HG03139 (cell line): ENCODE measurements around the gene NMNAT2.
"Not testable (repeated sequence)": the region's sequence is repeated elsewhere in the genome, so short reads cannot be mapped to it uniquely, and the experiment has no call there.

Source experiments
- ATAC-seq: cut with Tn5 transposase; IDR thresholded peaks from one replicate; pipeline ENCODE4 v1.9.1; 2021; ENCODE audit not compliant: unreplicated experiment

The NMNAT2 gene

DNA sequence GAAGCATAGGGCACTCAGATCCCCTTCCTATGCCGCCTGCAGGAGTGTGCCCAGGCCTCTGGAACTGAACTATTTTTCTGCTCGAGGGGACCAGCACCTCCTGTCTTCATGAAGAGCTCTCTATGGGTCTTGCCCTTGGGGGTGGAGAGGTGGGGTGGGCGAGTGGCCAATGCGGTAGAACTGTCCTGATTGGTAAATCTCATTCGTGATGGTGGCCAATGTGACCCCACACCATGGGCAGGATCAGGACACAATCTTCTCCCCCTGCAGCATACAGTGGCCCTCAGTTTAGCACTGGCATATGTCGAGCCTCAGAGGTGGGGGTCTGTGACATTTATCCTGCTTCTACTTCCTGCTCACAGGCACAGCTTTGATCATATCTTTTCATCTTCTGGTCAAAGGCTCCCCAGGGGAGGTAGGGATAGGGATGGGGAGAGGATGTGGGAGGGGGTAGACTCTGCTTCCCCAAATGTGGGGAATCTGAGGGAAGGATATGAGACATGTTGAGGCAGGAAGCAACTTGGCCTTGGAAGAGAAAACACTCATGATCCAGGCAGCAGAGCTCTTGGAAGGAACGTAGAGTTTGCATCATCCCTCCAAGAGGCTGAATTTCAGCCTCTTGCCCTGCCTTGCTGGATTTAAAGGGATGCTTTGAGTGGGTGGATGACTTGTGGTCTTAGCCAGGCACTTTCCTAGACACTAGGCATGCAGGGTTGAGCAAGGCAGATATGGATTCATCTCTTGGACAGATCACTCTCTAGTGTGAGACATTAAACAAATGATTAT is 150.3 kb downstream of the NMNAT2 start:
- ATAC-seq = no peak

- ATAC-seq = no peak
Measured at GRCh38 chr1:183263886-183264602, 154.1 kb downstream of the NMNAT2 start.

DNA sequence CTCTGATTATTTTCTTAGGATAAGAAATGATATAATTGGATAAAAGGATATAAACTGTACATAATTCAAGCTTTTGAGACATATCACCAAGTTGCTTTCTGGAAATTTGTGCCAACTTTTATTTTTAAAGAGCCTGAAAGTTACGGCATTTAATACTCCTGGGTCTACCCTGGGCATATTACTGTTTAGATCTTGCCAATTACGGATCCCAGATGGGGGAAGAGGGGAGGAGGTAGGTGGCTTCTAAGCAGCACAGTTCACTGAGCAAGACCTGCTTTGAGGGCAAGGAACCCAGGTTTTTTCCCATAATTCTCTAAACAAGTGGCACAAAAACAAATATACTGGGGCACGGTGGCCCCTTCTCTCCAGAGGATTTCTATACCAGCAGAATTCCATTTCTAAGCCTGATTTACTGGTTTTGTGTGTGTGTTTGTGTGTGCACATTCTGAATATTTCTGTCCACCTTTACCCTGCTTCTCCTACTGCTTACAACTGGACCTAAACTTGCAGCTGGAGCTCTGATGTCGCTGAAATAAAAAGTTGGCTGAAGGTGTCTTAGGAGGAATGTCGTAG is 155.5 kb downstream of the NMNAT2 start:
- ATAC-seq = no peak

DNA sequence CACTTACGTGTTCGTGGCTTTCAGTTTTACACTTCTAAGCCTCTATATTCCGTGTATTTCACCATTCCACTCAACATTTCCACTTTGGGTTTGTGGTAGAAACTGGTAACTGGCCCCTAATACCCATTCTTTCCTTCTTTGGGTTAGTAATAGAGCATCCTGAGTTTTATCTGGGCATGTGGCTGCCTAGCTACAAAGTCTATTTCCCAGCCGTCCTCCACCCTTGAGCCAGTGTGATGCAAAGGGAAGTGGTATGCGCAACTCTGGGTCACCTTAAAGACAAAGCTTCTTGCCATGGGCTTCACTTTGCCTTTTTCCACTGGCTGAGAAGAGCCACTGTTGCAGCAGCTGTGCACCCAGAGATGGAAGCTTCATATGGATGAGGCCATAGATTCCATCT is 158.3 kb downstream of the NMNAT2 start:
- ATAC-seq = no peak

- ATAC-seq = no peak
Measured at GRCh38 chr1:183255073-183255472, 163.1 kb downstream of the NMNAT2 start.

GRCh38 chr1:183251959-183252450 is 166.2 kb downstream of the NMNAT2 start:
- ATAC-seq = no peak

DNA sequence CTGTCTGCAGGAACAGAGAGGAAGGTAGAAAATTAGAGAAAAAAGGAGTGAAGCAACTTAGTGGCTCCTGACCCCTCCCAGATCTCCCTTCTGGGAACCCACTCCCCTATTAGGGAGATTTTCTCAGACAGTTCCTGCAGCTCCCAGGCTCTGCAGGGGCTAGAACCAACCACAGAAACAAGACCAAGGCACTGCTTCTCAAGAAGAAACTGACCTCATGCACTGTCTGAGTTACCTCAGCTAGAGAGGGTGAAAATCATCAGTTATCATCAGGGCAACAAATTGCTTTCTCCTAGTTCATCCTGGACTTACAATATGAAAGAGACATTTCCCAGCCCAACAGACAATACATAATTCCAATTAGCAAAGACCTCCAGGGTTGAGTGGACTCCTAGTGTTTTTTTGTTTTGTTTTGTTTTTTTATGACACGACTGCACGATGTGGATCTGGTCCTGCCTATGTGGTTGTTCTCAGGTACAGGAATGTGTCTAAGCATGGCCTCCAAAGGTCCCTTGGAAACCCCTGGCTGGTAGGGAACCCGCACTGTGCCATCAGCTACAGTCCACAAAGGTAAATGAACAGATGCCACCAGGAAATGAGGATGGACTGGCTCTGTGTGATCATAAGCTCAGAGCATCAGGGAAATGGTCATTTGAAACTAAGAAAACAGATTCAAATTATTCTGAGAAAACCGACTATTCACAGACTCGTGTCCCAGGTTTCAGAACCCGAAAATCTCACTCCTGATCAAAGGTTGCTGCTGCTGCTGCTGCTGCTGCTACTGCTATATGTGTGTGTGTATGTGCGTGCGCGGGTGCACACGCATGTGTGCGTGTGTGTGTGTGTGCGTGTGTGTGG is 166.8 kb downstream of the NMNAT2 start:
- ATAC-seq = no peak

GRCh38 chr1:183249941-183250452 is 168.2 kb downstream of the NMNAT2 start:
- no peak for ATAC-seq

GRCh38 chr1:183248989-183249691 is 169.0 kb downstream of the NMNAT2 start:
- no peak for ATAC-seq

GRCh38 chr1:183247931-183248330 is 170.2 kb downstream of the NMNAT2 start:
- ATAC-seq = no peak

- no peak for ATAC-seq
Measured at GRCh38 chr1:183247484-183247883, 170.7 kb downstream of the NMNAT2 start.

- no peak for ATAC-seq
Measured at GRCh38 chr1:183247066-183247465, 171.1 kb downstream of the NMNAT2 start.

- no peak for ATAC-seq
Measured at GRCh38 chr1:183246436-183246835, 171.7 kb downstream of the NMNAT2 start.

- no peak for ATAC-seq
Measured at GRCh38 chr1:183245357-183245756, 172.8 kb downstream of the NMNAT2 start.

GRCh38 chr1:183244466-183244865 is 173.7 kb downstream of the NMNAT2 start:
- ATAC-seq = no peak

DNA sequence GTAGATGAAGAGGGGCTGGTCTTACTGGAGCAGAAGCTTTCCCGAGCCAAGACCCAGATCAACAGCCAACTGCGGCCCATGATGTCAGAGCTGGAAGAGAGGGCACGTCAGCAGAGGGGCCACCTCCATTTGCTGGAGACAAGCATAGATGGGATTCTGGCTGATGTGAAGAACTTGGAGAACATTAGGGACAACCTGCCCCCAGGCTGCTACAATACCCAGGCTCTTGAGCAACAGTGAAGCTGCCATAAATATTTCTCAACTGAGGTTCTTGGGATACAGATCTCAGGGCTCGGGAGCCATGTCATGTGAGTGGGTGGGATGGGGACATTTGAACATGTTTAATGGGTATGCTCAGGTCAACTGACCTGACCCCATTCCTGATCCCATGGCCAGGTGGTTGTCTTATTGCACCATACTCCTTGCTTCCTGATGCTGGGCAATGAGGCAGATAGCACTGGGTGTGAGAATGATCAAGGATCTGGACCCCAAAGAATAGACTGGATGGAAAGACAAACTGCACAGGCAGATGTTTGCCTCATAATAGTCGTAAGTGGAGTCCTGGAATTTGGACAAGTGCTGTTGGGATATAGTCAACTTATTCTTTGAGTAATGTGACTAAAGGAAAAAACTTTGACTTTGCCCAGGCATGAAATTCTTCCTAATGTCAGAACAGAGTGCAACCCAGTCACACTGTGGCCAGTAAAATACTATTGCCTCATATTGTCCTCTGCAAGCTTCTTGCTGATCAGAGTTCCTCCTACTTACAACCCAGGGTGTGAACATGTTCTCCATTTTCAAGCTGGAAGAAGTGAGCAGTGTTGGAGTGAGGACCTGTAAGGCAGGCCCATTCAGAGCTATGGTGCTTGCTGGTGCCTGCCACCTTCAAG is 174.8 kb downstream of the NMNAT2 start:
- no peak for ATAC-seq

DNA sequence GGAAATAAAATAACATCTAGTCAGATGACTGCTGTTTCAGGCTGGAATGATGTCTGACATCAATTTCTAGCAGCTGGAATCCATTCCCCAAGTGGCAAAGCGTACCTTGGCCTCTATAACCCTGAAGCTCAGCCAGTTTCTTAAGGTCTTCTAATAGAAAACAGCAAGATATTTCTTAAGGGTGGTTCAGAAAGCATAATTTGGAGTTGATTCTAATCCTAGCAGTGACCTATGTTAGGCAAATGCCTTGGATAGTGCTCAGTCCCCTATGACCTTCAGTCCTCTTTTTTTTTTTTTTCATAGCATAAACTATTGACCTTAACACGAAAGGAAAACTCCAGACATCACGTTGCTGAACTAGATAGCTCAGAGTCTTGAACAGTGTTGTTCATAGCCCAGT is 175.6 kb downstream of the NMNAT2 start:
- no peak for ATAC-seq

DNA sequence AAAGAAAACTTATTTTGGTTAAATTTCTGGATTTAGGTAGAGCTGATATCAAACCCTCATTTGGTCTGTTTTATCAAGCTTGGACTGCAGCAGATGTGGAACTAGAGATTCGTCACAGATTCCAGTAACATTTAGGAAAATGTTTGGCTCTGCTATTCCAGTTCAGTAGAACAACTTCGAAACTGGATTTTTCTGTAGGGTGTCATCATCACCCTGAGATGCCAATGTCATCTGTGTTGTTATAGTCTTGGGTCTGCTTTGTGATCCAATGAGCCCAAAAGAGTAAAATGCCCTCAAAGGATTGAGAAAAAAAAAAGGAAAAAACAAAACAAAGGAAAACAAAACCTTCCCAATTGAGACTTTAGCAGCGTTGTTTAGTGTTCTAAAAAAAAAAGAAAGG is 176.7 kb downstream of the NMNAT2 start:
- no peak for ATAC-seq

- not testable (repeated sequence) for ATAC-seq
Measured at GRCh38 chr1:183240853-183241252, 177.3 kb downstream of the NMNAT2 start.
